ENCODE measurements around the gene LRP1B.

GRCh38 chr2:140274891-140275290, 1855.9 kb downstream of the LRP1B start:
- TF ChIP-seq POLR2A (IDR thresholded peaks at IDR 0.05) (no peak), EP300 (IDR thresholded peaks at IDR 0.05) (no peak)
- TF ChIP-seq, protein P1, sequence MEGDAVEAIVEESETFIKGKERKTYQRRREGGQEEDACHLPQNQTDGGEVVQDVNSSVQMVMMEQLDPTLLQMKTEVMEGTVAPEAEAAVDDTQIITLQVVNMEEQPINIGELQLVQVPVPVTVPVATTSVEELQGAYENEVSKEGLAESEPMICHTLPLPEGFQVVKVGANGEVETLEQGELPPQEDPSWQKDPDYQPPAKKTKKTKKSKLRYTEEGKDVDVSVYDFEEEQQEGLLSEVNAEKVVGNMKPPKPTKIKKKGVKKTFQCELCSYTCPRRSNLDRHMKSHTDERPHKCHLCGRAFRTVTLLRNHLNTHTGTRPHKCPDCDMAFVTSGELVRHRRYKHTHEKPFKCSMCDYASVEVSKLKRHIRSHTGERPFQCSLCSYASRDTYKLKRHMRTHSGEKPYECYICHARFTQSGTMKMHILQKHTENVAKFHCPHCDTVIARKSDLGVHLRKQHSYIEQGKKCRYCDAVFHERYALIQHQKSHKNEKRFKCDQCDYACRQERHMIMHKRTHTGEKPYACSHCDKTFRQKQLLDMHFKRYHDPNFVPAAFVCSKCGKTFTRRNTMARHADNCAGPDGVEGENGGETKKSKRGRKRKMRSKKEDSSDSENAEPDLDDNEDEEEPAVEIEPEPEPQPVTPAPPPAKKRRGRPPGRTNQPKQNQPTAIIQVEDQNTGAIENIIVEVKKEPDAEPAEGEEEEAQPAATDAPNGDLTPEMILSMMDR (IDR thresholded peaks at IDR 0.05) = no peak

Measured in tibial nerve (tissue), 4 donors.